Retinal pigment epithelial cell (primary cell): ENCODE data around the gene VSIG2.

Source experiments
- DNase-seq: peaks from one replicate; pipeline ENCODE4 v3.0.0-alpha.2; 2010; ENCODE audit warnings: low read depth
- H3K4me3 ChIP-seq: 2 replicates; pipeline ENCODE4 v1.5.1; 2011; ENCODE audit warnings: mild to moderate bottlenecking, low read length, control low read depth, moderate library complexity
- TF ChIP-seq, protein P1 (sequence below): conservative IDR thresholded peaks from 2 replicates; pipeline ENCODE4 v1.5.1; 2011; ENCODE audit warnings: low read depth, low read length, control low read depth, inconsistent platforms

The VSIG2 gene

DNA sequence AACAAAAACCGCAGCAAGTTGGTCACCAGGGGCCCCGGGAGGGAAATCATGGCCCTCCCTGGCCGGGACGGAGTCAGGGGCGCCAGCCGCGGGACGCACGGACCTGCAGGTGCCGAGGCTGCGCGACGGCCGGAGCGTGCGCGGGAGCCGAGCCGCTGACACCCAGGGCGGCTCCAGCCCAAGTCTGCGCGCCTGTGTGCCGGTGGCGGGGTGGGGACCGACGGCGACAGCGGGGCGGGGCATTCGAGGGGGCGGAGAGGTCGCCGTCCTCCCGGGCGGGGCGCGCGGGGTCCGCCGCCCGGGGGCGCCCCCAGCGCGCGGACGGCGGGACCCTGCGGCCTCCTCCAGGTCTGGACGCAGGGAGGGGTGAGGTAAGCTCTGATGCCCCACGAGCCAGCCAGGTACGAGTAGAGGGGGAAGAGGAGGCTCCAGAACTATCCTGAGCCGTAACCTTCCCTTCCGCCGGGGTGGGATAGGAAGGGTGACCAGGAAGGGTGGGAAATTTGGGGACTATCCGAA is 10.1 kb upstream of the VSIG2 start, which contains the start of gene ESAM:
Gene ESAM, minus strand, starts transcription at position 186 of the 519 bp plus-strand sequence. Its CDS starts 136 bp downstream, at position 50.
- H3K4me3 ChIP-seq: peak within 1 kb of the TSS; percentile 57
- TF ChIP-seq, protein P1, sequence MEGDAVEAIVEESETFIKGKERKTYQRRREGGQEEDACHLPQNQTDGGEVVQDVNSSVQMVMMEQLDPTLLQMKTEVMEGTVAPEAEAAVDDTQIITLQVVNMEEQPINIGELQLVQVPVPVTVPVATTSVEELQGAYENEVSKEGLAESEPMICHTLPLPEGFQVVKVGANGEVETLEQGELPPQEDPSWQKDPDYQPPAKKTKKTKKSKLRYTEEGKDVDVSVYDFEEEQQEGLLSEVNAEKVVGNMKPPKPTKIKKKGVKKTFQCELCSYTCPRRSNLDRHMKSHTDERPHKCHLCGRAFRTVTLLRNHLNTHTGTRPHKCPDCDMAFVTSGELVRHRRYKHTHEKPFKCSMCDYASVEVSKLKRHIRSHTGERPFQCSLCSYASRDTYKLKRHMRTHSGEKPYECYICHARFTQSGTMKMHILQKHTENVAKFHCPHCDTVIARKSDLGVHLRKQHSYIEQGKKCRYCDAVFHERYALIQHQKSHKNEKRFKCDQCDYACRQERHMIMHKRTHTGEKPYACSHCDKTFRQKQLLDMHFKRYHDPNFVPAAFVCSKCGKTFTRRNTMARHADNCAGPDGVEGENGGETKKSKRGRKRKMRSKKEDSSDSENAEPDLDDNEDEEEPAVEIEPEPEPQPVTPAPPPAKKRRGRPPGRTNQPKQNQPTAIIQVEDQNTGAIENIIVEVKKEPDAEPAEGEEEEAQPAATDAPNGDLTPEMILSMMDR: no peak
- DNase-seq: no peak

- no peak for DNase-seq
- H3K4me3 ChIP-seq: peak overlapping the region; percentile 25
- TF ChIP-seq, protein P1: no peak
Measured at GRCh38 chr11:124761301-124762104, 9.4 kb upstream of the VSIG2 start.

DNA sequence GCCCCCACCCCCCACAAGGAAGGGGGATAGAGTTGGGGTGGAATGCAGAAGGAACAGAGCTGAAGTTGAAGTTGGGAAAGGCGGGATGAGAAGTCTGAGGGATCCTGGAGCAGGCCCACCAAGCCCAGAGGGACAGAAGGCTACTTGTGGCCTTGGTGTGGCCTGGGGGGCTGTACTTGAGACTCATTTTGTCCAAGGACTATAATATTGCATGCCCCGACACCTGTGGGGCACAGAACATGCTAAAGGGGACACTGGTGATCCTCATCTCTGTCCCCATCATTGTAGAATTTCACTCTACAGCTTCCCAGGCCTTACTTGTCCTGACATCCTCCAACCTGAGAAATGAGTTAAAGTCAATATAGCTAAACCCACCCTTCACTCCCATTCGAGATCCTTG is 8.8 kb upstream of the VSIG2 start:
- no peak overlapping the region for H3K4me3 ChIP-seq
- TF ChIP-seq, protein P1: no peak
- no peak for DNase-seq

DNA sequence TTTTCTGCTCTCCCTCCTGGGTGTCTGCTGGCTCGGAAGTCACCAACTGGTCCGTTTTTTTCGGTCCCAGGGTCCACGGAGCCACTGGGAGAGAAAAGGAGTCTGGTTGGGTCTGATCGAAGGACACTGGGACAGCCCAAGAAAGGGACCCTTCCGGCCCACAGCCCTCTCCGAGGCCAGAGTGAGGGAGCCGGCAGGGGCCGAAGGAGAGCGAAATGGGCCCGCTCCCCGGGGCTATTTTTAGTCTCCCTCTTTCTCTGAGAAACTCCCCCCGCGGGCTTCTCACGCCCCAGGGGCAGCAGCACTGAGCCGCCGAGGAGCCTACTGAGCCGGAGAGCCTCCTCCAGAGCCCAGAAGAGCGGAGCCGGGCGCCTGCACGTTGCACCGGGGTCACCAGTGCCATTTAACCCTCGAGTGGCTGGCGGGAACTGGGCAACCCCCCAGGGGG is 8.2 kb upstream of the VSIG2 start:
- no peak for DNase-seq
- TF ChIP-seq, protein P1: no peak
- H3K4me3 ChIP-seq: no peak overlapping the region

DNA sequence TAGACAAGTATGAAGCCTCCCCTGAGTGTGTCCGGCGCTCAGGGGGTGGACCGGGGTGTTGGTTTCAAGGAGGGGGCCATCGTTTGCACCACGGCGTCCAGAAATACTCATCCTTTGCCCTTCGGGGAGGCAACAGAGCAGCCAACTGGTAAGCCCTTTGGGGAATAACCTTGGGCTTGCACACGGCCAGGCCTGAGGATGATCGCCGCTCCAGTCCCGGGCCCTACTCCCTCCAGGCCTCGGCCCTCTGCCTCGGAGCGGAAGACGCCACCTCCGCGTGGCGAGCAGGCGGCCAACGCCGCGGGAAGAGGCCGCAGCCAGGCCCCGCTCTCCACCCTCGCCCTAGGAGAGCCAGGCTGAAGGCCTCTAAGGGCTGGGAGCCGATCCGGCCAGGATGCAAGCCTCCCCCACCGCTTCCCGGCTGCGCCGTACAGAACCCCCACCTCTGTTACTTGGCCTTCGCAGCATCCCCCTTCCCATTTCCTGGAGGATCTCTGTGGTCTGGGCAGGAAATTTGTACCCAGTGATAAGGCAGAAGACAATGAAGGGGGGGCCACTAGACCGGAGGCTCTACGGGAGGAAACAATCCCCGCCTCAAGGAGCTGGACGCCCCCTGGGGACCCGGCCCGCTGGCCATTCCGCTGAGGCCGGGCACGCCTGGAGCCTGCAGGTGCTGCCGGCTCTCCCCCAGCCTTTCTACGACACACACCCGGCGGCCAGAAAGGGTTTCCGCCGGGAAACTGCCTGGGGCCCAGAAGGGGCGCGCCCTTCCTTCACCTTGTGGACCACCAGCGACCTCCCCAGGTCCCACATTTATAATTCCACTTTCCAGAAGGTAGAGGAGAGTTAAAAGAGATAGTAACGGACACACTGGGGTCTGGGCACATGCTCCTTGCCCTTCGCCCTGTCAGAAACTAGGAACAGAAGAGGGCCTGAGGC is 7.5 kb upstream of the VSIG2 start:
- DNase-seq: no peak
- TF ChIP-seq, protein P1: no peak
- H3K4me3 ChIP-seq: no peak overlapping the region

DNA sequence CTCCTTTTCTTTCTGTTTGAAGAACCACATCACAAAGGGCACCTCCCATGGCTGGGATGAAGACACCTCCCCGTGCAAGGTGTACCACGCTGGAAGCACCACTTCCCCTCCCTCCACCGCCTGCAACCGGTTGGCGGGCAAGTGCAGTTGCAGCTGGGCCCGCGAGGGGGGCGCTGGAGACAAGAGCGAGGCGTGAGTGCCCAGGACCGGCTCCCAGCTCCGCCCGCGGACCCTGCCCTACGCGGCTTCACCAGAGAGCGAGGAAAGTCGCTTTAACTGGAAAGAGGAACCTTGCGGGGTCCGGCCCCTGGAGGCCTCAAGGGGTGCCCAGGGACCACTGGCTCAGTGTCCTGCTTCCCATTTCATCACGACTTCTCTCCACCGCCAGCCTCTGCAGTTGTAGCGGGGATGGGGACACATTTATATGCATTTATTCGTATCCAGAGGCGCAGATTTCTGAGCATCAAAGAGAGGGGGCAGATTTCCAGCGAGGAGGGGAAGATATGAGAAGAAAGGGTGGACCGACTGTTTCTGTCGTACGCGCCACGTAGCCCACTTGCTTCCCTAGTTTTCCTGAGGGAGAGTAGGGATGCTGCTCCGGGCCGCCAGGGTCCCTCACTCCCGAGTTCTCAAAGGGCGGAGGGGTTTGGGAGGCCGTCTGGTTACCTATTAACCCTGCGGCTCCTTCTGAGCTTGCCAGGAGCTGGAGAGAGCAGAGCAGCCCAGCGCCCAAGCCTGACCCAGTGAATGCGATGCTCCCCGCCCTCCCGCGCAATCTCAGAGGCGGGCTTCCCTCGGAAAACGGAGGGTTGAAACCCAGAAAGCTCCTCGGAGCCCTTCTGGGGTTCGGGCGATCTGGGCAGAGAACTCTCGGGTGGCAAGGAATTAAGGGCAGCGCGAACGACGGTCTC is 6.6 kb upstream of the VSIG2 start:
- TF ChIP-seq, protein P1: peak; percentile 78
- H3K4me3 ChIP-seq: peak overlapping the region; percentile 42
- no peak for DNase-seq
